GM04504 (cell line): ENCODE data around the gene AKR1D1.

Experiments
- DNase-seq: peaks from one replicate; pipeline ENCODE4 v3.0.0-alpha.2; 2012; ENCODE audit warnings: low read depth

AKR1D1 gene

GRCh38 chr7:138166681-138167080 lies 90.4 kb downstream of the AKR1D1 start:
- no peak for DNase-seq

DNA sequence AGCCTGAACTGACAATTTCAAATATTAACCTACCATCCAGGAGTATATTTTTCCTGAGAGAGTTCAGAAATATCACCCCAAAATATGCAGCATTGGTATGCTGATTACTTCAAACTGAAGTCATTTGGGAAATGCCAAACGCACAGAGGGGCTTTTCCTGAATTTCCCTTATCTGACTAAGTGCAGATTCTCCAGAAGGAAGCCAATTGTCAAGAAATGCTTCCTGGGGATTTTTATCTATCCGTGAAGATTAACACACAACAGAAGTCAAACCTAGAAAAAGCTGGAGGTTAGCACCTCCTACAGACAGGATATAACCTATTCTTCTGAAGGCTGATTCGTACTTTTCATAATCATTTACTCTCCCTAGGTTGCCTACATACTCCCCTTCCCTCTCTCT lies 91.0 kb downstream of the AKR1D1 start:
- no peak for DNase-seq

- no peak for DNase-seq
Observed at GRCh38 chr7:138167869-138168296, 91.6 kb downstream of the AKR1D1 start.
